ENCODE measurements around the gene EXT2. TPM values are rescaled to one million over a fixed set of nuclear protein-coding genes. Genes with fewer than 3 reads are reported as not detected.

The EXT2 gene
- 100 to 1,000 TPM; 105 to 130 (median 118) TPM for total RNA-seq (2021; fragmentation: NEBNext Ultra II Directional; extraction: Animal tissue kit (Norgen Biotek cat#: 25700))
- long read RNA-seq, transcript EXT2-210 (14 exons, 3,136 nt): major isoform, 98 of 123 reads
- long read RNA-seq, partial matches to known transcripts: 17 of 123 reads
- long read RNA-seq, other reads (novel, unspliced or antisense): 6 of 123 reads

DNA sequence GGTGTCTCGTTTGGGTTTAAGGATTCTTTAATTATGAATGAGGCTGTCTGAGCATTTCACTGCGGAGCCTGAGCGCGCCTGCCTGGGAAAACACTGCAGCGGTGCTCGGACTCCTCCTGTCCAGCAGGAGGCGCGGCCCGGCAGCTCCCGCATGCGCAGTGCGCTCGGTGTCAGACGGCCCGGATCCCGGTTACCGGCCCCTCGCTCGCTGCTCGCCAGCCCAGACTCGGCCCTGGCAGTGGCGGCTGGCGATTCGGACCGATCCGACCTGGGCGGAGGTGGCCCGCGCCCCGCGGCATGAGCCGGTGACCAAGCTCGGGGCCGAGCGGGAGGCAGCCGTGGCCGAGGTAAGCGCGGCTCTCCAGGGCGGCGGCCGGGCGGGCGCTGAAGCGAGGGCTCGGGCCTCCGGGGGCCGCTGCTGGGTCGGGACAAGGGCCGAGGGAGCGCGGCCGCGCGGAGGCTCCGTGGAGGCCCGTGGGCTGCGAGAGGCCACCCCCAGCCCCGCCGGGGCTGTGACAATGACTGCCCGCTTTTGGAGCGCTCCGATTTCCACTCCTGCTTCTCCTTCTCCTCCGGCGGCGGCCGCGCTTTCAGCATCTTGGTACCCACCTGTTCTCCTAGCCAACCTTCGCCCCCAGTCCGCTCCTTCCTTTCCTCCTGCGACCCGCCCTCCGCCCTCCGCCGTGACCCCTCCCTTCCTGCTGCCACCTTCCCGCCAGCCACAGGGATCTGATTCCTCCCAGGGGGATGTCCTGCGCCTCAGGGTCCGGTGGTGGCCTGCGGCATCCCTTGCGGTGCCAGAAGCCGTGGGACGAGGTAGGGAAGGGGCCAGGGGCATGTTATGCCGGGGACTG, at the start of gene EXT2:
TSS of gene EXT2 (plus strand) at position 173 of the 854 bp plus-strand sequence. CDS start 12,035 bp downstream, outside the sequence.
- Mint-ChIP-seq H3K4me3 (peak within 1 kb of the TSS; percentile 92), H3K36me3 (ENCODE audit: low read depth) (no peaks in the 10 kb centered on the region), H3K9me3 (no peaks in the 10 kb centered on the region), H3K27ac (peak within 1 kb of the TSS; percentile 55), H3K27me3 (ENCODE audit: insufficient read depth) (peaks cover 13% of the 10 kb centered on the region), H3K4me1 (ENCODE audit: low read depth) (peaks cover 34% of the 10 kb centered on the region)
- TF ChIP-seq, protein P1, sequence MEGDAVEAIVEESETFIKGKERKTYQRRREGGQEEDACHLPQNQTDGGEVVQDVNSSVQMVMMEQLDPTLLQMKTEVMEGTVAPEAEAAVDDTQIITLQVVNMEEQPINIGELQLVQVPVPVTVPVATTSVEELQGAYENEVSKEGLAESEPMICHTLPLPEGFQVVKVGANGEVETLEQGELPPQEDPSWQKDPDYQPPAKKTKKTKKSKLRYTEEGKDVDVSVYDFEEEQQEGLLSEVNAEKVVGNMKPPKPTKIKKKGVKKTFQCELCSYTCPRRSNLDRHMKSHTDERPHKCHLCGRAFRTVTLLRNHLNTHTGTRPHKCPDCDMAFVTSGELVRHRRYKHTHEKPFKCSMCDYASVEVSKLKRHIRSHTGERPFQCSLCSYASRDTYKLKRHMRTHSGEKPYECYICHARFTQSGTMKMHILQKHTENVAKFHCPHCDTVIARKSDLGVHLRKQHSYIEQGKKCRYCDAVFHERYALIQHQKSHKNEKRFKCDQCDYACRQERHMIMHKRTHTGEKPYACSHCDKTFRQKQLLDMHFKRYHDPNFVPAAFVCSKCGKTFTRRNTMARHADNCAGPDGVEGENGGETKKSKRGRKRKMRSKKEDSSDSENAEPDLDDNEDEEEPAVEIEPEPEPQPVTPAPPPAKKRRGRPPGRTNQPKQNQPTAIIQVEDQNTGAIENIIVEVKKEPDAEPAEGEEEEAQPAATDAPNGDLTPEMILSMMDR (IDR thresholded peaks at IDR 0.05): peak; percentile 89
- DNase-seq: peak; percentile 73

DNA sequence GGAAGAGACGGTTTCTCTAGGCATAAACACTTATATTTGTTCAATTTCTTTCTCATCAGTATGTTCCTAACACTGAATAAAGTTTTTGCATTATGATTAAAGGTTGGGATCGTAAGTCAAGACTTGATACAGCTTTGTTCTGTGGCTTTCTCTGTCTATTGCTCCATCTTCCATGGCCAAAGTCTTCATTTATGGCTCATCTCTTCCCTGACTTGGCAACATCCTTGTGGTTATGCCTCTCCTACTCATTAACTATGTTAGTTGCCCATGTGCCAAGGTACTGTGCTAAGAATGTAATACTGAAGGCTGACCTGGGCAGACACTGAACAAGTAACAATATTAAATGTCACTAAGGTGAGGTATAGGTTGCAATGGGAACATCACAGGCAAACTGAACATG, 49.3 kb upstream of the EXT2 start:
- Mint-ChIP-seq H3K27me3 (ENCODE audit: insufficient read depth) (peaks cover 16% of the 10 kb centered on the region), H3K9me3 (no peaks in the 10 kb centered on the region)

DNA sequence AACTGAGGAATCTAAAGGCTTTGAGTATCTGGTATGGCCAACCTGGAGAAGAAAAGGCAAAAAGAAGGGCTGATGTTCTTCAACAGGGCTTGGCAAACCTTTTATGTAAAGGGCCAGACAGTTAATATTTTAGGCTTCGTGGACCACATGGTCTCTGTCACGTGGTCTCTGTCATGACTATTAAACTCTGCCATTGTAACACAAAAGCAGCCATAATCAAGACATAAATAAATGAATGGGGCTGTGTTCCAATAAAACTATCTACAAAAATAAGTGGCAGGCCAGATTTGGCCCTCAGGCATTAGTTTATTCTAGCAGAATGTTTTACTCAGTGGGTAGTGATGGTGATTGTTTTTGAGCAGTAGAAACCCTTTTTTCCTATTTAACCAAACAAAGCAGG, 48.2 kb upstream of the EXT2 start:
- H3K27ac Mint-ChIP-seq: no peak overlapping the region
- no peaks in the 10 kb centered on the region for H3K9me3 Mint-ChIP-seq
- TF ChIP-seq, protein P1 (IDR thresholded peaks at IDR 0.05): no peak
- no peak overlapping the region for H3K4me3 Mint-ChIP-seq
- H3K36me3 Mint-ChIP-seq (ENCODE audit: low read depth): no peaks in the 10 kb centered on the region
- no peaks in the 10 kb centered on the region for H3K4me1 Mint-ChIP-seq (ENCODE audit: low read depth)
- no peak for DNase-seq
- H3K27me3 Mint-ChIP-seq (ENCODE audit: insufficient read depth): peaks cover 21% of the 10 kb centered on the region

More for the DNA sequence above, 49.3 kb upstream of the EXT2 start:
- TF ChIP-seq, protein P1 (IDR thresholded peaks at IDR 0.05): no peak
- no peaks in the 10 kb centered on the region for H3K36me3 Mint-ChIP-seq (ENCODE audit: low read depth)
- no peak overlapping the region for H3K27ac Mint-ChIP-seq
- H3K4me3 Mint-ChIP-seq: no peak overlapping the region
- H3K4me1 Mint-ChIP-seq (ENCODE audit: low read depth): no peaks in the 10 kb centered on the region
- DNase-seq: no peak

- Mint-ChIP-seq H3K36me3 (ENCODE audit: low read depth) (no peaks in the 10 kb centered on the region), H3K4me1 (ENCODE audit: low read depth) (no peaks in the 10 kb centered on the region), H3K27ac (no peak within 1 kb of the TSS), H3K27me3 (ENCODE audit: insufficient read depth) (peaks cover 23% of the 10 kb centered on the region), H3K9me3 (no peaks in the 10 kb centered on the region), H3K4me3 (no peak within 1 kb of the TSS)
- TF ChIP-seq, protein P1 (IDR thresholded peaks at IDR 0.05): no peak
- no peak for DNase-seq
These were observed 47.5 kb upstream of the EXT2 start, which contains the start of gene ACCSL for GRCh38 chr11:44047931-44048431. Gene ACCSL (plus strand): TSS chr11:44047981. CDS start chr11:44048037, 56 bp downstream.

GRCh38 chr11:44049832-44050231, 45.6 kb upstream of the EXT2 start:
- H3K9me3 Mint-ChIP-seq: no peaks in the 10 kb centered on the region
- no peak overlapping the region for H3K4me3 Mint-ChIP-seq
- no peak overlapping the region for H3K27ac Mint-ChIP-seq
- no peaks in the 10 kb centered on the region for H3K4me1 Mint-ChIP-seq (ENCODE audit: low read depth)
- H3K36me3 Mint-ChIP-seq (ENCODE audit: low read depth): no peaks in the 10 kb centered on the region
- TF ChIP-seq, protein P1 (IDR thresholded peaks at IDR 0.05): no peak
- DNase-seq: no peak
- H3K27me3 Mint-ChIP-seq (ENCODE audit: insufficient read depth): peaks cover 27% of the 10 kb centered on the region

All from HFFc6 (cell line).